HL-60/S4 (cell line): ENCODE data around the gene LIN28B.

Experiments
- in situ Hi-C: fragments of 300-500 bp; cut with MboI; formaldehyde crosslinking; loops from 2 replicates; pipeline ENCODE4 v1.14.3; 2022; ENCODE audit warnings: low sequenced_read_pairs

The LIN28B gene

GRCh38 chr6:105105094-105105493 is 148.2 kb downstream of the LIN28B start:
- in situ Hi-C loops, result no loop called here

- in situ Hi-C loops, result no loop called here
Measured at GRCh38 chr6:105106260-105106659, 149.4 kb downstream of the LIN28B start.

- in situ Hi-C loops, result no loop called here
Measured at GRCh38 chr6:105107207-105107606, 150.3 kb downstream of the LIN28B start.

DNA sequence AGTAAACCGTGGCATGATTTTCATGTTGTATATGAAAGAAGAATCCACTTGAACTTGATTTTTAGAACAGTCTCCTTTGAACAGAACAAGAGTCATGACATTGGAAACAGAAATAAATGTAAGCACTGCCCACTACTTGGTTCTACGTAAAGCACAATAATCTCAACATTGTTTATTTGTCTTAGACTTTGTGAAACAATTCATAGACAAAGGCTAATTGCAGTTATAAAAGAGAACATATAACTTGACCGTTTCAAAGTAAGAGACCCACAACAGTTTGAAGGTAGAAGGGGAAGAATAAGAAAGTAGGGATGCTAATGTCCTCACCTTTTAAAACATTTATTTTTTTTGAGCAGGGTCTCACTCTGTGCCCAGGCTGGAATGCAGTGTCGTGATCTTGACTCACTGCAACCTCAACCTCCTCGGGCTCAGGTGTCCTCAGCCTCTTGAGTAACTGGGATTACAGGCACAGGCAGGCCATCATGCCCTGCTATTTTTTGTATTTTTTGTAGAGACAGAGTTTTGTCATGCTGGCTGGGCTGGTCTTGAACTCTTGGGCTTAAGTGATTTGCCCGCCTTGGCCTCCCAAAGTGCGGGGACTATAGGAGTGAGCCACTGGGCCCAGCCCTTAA is 151.8 kb downstream of the LIN28B start:
- in situ Hi-C loops, result no loop called here

- in situ Hi-C loops, result no loop called here
Measured at GRCh38 chr6:105109955-105110895, 153.3 kb downstream of the LIN28B start.

DNA sequence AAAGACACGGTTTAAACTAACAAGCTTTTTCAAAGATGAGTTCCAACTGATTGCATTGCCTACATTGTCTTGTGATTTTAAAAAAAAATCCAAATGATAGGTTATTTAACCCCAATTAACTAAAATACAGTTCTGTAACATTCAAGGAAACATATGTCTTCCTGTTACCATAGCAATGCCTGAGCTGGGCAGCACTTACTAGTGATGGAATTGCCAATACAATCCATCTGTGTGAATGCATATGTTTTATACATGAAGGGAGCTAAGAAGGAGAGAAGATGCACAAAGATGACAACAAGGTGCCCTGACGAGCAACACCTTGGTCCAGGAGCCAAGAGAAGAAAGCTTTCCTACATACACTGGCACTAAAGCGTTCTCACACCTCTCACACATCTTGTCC is 154.2 kb downstream of the LIN28B start:
- in situ Hi-C loops, result no loop called here

GRCh38 chr6:105111871-105112270 is 155.0 kb downstream of the LIN28B start:
- in situ Hi-C loops, result no loop called here

GRCh38 chr6:105112577-105112976 is 155.7 kb downstream of the LIN28B start:
- in situ Hi-C loops, result no loop called here

DNA sequence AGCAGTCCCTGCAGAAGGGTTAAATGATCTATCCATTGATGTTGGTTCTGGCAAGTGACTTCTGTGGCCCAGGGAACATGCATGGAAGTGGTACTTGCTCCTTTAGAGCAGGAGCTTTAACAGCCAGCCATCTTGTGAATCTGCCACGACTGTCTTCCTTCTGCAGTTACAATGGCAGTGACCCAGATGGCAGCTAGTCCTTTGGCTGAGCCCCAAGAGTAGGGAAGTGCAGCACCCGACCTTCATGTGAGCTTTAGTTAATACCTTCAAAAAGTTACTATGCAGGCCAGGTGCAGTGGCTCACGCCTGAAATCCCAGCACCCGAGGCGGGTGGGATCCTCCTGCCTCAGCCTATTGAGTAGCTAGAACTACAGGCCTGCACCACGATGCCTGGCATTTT is 156.5 kb downstream of the LIN28B start:
- in situ Hi-C loops, result no loop called here

- in situ Hi-C loops, result no loop called here
Measured at GRCh38 chr6:105116150-105116549, 159.2 kb downstream of the LIN28B start.

DNA sequence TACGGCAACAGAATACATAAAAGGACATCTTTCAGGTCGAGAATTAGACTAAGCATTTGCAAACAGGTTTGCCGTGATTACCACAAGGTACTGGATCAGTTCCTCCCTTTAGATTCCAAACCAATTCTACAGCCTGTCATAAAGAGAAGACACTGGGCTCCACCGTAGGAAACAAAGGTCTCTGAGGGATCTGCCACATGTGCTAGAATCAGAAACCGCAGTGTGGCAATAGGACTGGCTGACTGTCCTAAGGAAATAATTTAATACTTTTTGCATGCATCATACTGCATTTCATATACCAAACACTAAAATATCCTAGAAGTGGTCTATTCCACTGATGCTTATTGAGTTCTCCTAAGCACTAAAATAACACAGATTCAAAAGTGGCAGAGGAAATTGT is 163.7 kb downstream of the LIN28B start:
- in situ Hi-C loops, result no loop called here

GRCh38 chr6:105121981-105122380 is 165.1 kb downstream of the LIN28B start:
- in situ Hi-C loops, result no loop called here

GRCh38 chr6:105122717-105123116 is 165.8 kb downstream of the LIN28B start:
- in situ Hi-C loops, result no loop called here
